AG04449 (cell line): ENCODE results near the gene HYOU1.

Experiments used
- CTCF ChIA-PET: fragments of 350-600 bp; formaldehyde crosslinking; extraction: SDS; loops from one replicate; lab custom pipeline; 2021; ENCODE audit warnings: antibody characterized with exemption; lab: Yijun Ruan, JAX
- POLR2A ChIA-PET: fragments of 400-600, 350-600 bp; formaldehyde crosslinking; extraction: SDS; loops from one replicate; lab custom pipeline; 2020; ENCODE audit warnings: antibody characterized with exemption, inconsistent platforms; lab: Yijun Ruan, JAX
- DNase-seq: peaks from one replicate; pipeline ENCODE4 v3.0.0-alpha.2; 2010; ENCODE audit warnings: low read depth, low spot score
- H3K4me3 ChIP-seq: 2 replicates; pipeline ENCODE4 v1.5.1; 2011; ENCODE audit warnings: low read depth, mild to moderate bottlenecking, control low read depth, low read length
- TF ChIP-seq, protein P1 (sequence below): IDR thresholded peaks from one replicate; pipeline ENCODE4 v1.5.1; 2011; ENCODE audit warnings: mild to moderate bottlenecking, moderate library complexity, low read length, control low read depth, inconsistent platforms; ENCODE audit not compliant: insufficient read depth; ENCODE audit errors: missing control alignments

The HYOU1 gene

DNA sequence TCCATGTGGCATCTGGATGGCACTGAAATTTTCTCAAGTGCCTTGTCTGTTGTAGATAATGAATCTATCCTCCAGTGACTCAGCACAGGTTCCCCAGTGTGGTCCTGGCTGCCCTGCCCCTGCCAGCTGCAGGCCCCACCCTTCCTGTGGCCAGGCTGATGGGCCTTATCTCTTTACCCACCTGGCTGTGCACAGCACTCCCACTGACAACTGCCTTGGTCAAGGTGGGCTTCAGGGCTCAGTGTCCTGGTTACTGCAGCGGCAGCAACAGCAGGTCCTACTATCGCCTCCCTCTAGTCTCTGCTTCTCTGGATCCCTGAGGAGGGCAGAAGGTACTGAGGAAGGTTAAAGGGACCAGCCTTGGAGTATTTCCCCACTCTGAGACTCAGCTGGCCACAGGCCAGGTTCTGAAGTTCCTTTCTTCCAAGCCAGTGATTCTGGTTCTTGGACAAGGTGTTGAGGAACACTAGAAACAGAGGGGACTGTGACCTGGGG, 30.8 kb upstream of the HYOU1 start:
- POLR2A ChIA-PET = no interaction called here
- TF ChIP-seq, protein P1, sequence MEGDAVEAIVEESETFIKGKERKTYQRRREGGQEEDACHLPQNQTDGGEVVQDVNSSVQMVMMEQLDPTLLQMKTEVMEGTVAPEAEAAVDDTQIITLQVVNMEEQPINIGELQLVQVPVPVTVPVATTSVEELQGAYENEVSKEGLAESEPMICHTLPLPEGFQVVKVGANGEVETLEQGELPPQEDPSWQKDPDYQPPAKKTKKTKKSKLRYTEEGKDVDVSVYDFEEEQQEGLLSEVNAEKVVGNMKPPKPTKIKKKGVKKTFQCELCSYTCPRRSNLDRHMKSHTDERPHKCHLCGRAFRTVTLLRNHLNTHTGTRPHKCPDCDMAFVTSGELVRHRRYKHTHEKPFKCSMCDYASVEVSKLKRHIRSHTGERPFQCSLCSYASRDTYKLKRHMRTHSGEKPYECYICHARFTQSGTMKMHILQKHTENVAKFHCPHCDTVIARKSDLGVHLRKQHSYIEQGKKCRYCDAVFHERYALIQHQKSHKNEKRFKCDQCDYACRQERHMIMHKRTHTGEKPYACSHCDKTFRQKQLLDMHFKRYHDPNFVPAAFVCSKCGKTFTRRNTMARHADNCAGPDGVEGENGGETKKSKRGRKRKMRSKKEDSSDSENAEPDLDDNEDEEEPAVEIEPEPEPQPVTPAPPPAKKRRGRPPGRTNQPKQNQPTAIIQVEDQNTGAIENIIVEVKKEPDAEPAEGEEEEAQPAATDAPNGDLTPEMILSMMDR = no peak
- H3K4me3 ChIP-seq = no peak overlapping the region
- DNase-seq = no peak
- CTCF ChIA-PET = interaction anchor here (0.8 kb wide), 1 partner anchor 36 kb away, joined by 3 read pairs; no protein-coding TSS in a partner anchor

- ChIA-PET POLR2A (no interaction called here), CTCF (interaction anchor here (0.8 to 2.7 kb wide), 3 partner anchors 8 to 37 kb away, joined by 3 to 24 read pairs (median 5); a partner anchor contains a TSS)
- H3K4me3 ChIP-seq = no peak overlapping the region
- DNase-seq = no peak
- TF ChIP-seq, protein P1 = no peak
Observed at GRCh38 chr11:119087123-119087522, 30.1 kb upstream of the HYOU1 start.

DNA sequence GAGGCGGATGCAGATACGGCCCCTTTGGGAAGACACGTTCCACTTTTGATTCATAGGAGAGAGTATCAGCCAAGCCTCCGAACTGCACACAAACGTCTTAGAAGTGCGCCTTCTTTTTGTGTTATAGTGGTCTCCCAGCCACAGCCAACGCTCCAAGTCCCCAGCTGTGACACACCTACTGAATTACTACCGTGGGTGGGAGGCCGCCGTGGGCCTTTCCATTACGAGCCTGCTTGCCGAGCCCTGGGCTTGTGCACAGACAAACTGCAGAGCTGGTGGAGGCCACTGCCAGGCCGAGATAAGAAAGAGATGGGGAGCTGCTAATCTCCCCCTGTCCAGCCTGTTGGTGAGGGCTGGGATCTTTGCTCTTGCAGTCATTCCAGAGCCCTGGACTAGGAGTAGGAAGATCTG, 28.4 kb upstream of the HYOU1 start:
- peak overlapping the region; percentile 94 for H3K4me3 ChIP-seq
- no peak for DNase-seq
- TF ChIP-seq, protein P1 = no peak
- POLR2A ChIA-PET = interaction anchor here (0.5 to 3.1 kb wide), 9 partner anchors 9 to 49 kb away, joined by 3 to 50 read pairs (median 4); partner anchors contain the start of genes C2CD2L, DPAGT1 and VPS11
- CTCF ChIA-PET = interaction anchor here (1.1 to 3.5 kb wide), 10 partner anchors 9 to 291 kb away, joined by 3 to 24 read pairs (median 5); partner anchors contain the start of gene VPS11

DNA sequence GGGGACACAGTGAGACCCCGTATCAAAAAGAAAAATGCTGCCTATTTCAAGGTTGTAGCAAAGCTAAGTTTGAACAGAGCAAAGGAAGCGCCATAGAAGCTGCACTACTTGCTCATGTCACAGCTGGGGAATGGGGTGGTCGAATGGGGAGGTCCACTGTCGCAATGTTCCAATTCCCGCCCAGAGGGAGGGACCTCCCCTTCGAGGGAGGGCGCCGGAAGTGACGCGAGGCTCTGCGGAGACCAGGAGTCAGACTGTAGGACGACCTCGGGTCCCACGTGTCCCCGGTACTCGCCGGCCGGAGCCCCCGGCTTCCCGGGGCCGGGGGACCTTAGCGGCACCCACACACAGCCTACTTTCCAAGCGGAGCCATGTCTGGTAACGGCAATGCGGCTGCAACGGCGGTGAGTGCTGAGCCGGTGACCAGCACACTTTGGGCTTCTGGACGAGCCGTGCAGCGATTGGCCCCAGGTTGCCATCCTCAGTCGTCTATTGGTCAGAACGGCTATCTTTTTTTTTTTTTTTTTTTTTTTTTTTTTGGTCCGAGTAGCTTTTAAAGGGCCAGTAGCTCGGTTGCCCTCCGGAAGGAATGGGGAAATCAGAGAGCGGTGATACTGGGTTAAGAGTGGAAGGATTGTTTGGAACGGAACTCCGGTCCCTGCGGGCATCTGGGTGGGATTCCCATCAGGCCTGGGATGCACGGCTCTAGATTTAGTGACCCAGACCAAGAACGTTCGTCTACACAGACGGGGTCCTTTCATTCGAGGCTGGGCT, 27.8 kb upstream of the HYOU1 start, which contains the start of gene HMBS:
Gene HMBS (plus strand): TSS at position 219 of the 774 bp plus-strand sequence. CDS start 153 bp downstream, at position 372.
- ChIA-PET CTCF (interaction anchor here (1.1 to 3.5 kb wide), 8 partner anchors 10 to 291 kb away, joined by 3 to 24 read pairs (median 6); partner anchors contain the start of gene VPS11), POLR2A (interaction anchor here (0.5 to 3.1 kb wide), 9 partner anchors 10 to 64 kb away, joined by 3 to 50 read pairs (median 4); partner anchors contain the start of genes ABCG4, C2CD2L, DPAGT1 and VPS11)
- DNase-seq = no peak
- H3K4me3 ChIP-seq = peak within 1 kb of the TSS; percentile 94
- TF ChIP-seq, protein P1 = no peak

DNA sequence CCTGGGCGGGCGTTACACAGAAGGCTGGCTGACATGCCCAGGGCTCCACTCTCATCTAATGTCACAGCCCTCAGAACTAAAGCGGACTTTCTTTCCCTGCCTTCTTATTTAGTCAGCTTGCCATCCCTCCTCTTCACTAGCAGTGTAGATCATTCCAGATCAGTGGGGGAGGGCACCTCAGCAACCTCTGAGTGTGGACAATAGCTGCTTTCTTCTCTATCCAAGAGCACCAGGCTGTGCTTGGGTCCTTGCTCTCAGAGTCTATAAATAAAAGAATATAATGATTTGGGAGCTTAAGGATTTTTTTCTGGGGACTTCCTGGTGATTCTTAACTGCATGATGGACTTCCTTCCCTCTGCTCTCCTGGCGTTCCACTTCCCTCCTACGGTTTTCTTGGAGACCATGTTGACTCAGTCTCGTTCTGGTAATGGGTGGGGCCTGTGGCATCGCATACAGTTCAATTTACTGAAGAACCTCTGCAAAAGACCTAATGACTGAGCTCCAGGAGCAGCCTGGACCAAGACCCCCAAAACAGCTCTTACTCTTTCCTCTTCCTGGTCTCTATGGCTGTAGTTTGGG, 24.8 kb upstream of the HYOU1 start:
- ChIA-PET POLR2A (no interaction called here), CTCF (interaction anchor here (1.0 to 1.3 kb wide), 3 partner anchors 14 to 51 kb away, joined by 3 read pairs; partner anchors contain the start of gene VPS11)
- H3K4me3 ChIP-seq = no peak overlapping the region
- TF ChIP-seq, protein P1 = no peak
- DNase-seq = no peak
